GM19324 (cell line): ENCODE results near the gene PRDM10.

Experiments used
- ATAC-seq: cut with Tn5 transposase; IDR thresholded peaks from one replicate; pipeline ENCODE4 v1.9.1; 2021; ENCODE audit warnings: mild to moderate bottlenecking, moderate library complexity; ENCODE audit not compliant: unreplicated experiment, low FRiP score

PRDM10 gene

GRCh38 chr11:129947474-129947873 is 55.2 kb downstream of the PRDM10 start:
- ATAC-seq = no peak

DNA sequence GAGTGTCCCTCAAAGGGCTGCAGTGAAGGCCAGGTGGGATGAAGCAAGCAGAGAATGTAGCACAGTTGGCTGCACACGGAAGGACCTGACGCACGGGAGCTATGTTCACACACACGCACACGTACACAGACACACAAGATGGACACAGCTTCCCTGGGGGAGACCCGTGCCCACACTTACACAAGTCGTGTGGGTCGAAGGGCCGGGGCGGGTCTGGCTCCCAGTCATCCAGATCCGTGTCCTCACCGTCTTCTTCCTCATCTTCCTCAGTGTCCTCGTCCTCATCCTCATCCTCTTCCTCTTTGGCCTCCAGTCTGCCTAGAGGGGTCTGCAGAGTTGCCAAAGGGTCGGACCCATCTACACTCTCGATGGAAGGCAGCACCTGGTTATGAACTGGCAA is 55.7 kb downstream of the PRDM10 start:
- ATAC-seq = no peak

GRCh38 chr11:129946256-129946655 is 56.4 kb downstream of the PRDM10 start:
- ATAC-seq = no peak

DNA sequence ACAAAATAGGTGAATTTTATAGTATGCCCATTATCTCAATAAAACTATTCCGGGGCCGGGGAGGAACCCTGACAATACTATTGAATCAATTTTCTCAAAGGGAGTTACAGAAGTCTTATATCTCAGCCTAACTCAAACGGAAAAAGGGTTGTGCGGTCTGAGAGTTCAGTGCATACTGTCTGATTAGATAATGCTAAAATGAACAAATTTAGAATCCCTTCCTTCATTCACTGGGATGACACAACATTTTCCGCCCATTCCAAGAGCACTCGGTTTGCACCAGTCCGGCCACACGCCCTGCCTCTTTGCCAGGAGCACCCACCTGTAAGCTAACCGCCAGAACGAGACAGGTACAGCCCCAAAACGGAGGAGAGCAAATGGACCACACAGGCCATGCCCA is 57.3 kb downstream of the PRDM10 start:
- ATAC-seq = no peak

GRCh38 chr11:129944696-129945095 is 57.9 kb downstream of the PRDM10 start:
- ATAC-seq = no peak

DNA sequence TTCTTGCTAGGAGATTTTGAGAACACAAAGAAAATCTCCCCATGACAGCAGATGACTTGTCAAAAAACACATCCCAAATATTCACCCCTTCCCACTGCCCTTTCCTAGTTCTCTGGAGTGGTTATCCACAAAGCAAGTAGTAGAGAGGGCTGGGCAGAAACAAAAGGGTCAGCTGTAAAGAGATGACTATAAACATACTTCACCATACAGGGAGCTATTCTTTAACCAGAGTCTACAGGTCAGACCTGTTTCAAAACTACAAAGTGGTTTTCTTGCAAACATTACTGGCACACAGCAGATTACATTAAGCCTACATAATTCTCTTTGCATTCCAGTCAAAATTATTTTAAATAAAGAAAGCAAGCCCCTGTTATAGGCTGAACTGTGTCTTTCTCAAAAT is 59.6 kb downstream of the PRDM10 start:
- no peak for ATAC-seq

DNA sequence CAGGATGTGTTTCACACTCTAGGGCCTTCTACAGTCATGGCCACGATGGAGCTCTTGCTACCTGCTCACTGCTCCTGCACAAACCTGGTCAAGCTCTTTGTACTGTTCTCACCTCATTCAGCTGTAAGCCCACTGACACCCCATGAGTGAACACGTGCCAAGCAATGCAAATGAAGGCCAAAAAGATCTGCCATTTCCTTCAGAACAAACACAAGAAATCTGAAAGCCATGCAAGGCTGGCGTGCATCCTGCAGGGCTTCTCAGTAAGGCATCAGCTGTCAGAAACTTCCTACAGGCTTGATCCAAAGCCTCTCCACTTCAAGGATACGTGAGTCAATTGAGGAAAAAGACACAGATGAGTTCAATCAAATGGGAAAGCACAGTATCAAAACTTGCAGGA is 63.1 kb downstream of the PRDM10 start:
- no peak for ATAC-seq

DNA sequence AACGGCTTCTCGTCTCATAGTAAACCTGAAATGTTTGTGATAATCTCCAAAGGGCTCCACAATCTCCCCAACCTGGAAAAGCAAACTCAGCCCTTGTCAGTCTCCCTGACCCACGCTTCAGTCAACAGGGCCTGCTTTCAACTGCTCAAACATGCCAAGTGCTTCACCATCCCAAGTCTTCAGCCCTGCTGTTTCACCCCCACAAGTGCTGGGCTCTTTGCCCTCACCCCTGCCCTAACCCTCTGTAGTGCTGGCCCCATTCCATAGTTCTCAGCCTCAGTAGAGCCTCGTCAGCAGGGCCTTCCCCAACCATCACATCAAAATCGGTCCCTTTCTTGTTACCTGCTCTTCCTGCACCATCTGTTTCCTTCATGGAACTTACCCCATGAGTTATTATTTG is 63.9 kb downstream of the PRDM10 start:
- no peak for ATAC-seq

- ATAC-seq = no peak
Observed at GRCh38 chr11:129937592-129938238, 64.9 kb downstream of the PRDM10 start.

GRCh38 chr11:129935723-129936122 is 66.9 kb downstream of the PRDM10 start:
- no peak for ATAC-seq

DNA sequence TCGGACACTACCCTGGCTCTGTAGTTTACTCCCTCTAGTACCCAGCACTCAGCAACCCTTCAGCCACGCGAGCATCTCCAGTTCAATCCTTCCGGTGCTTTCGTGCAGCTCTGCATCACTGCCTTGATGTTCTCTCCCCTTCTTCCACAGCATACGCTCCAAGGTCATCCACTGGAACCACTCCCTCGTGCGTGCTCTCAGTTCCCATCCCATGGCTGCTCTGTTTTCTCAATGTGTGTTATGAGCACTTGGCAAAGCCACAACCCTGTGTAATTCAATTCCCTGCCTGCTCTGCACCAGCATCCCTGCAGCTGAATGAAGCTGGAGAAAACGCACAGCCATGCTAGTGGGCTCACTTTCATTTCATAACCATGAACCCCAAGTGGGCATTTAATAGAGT is 68.7 kb downstream of the PRDM10 start:
- ATAC-seq = no peak

GRCh38 chr11:129933262-129933661 is 69.4 kb downstream of the PRDM10 start:
- ATAC-seq = no peak

DNA sequence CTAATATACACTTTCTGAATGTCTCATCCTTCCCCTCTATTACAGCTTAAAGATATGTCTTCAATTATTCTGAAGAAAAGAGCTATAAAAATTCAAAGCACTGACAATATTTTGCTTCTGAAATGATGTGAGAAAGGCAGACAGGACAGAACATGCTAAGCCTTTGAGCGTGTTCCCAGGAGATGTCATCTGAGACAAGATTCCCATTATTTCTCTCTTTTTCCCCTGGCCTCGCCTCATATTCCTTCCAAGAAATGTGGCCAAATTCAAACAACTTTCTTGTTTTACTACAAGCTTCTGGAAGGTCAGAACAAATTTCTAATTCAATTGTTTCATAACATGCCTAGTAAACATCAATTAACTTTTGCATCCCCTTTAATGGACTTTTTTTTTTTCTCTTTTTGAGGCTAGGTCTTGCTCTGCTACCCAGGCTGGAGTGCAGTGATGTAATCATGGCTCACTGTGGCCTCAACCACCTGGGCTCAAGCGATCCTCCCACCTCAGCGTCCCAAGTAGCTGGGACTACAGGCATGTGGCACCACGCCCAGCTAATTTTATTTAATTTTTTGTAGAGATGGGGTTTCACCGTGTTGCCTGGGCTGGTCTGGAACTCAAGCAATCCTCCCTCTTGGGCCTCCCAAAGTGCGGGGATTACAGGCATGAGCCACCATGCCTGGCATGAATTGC is 70.1 kb downstream of the PRDM10 start:
- ATAC-seq = no peak

DNA sequence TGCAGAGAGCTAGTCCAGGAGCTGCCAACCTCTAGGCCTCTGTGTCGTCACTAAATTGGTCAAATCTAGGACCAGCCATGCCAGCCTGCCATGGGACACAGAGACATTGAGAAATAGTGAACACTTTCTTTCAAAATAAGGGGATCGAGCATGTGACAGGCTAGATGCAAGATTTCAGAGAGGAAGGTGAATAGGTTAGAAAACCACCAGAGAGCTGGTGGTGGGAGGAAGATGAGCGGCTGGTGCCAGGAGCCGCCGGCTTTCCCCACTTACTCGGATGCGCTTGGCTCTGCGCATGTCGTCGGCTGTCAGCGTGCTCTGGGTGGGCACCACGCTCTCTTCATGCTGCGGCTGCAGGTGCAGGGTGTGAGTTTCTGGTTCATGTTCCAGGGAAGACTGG is 71.9 kb downstream of the PRDM10 start:
- no peak for ATAC-seq

DNA sequence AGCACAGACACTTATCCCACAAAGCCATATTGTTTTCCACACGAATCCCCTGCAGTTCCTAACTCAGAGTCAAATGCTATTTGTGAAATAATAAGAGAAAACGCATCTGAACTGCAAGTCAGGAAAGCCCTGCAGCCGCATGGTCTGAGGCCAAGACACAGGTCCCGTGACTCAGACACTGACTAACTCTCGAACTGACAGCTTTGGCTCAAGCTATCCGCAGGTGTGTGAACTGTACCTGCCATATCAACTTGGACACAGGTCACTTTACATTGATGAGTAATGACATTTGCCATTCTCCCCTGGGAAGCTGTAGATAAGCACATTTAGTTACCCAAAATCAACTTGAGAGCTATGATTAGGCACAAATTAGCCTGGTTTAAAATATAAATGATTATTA is 72.3 kb downstream of the PRDM10 start:
- ATAC-seq = no peak

- no peak for ATAC-seq
Observed at GRCh38 chr11:129929721-129930120, 72.9 kb downstream of the PRDM10 start.

DNA sequence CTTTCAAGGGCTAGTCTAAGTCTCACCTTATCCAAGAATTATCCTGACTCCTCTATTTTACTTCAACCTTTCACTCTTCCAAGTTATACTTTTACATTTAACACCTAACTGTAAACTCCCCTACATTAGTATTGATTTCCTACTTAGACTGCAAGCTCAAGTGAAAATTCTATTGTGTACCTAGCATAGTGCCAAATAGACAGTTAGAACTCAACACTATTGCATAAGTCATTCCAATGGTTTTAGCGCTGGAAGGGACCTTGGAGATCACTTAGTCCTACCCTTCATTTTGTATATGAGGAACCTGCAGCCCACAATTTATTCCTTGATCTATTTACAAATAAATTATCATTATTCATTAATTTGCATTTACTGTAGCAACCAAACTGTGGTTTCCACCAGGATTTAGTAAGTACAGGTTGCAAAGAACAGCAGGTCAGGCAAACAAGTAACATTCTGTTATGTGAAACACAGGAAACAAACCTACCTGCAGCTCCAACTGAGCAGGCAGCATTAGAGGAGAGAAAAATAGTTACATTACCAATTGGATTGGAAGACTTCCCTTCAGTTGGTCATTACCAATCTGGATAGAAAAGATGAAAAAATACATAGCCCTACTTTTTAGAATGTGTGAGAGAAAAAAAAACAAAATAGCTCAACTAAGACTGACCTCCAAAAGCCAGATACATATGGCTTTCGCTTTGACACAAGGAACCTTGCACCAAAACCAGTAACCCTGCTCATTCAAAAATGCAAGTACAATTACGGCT is 73.5 kb downstream of the PRDM10 start:
- ATAC-seq = no peak

GRCh38 chr11:129922674-129923073 is 80.0 kb downstream of the PRDM10 start:
- ATAC-seq = no peak

DNA sequence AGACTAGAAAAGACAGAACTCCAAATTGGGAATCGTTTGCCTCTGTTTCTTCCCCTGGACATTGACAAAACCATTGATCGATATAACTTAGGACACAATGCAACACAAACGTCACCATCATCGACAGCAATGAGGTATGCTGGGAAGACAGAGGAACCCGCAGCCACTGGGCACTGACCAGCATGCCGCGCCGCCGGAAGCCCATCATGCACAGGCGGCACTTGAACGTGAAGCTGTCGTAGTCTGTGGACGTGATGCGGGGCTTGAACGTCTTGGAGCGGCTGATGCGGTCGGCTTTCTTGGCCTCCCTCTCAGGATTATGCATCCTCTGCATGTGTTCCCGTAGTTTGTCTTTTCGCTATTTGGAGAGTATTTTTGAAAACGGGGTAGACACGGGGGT is 84.3 kb downstream of the PRDM10 start:
- ATAC-seq = no peak

DNA sequence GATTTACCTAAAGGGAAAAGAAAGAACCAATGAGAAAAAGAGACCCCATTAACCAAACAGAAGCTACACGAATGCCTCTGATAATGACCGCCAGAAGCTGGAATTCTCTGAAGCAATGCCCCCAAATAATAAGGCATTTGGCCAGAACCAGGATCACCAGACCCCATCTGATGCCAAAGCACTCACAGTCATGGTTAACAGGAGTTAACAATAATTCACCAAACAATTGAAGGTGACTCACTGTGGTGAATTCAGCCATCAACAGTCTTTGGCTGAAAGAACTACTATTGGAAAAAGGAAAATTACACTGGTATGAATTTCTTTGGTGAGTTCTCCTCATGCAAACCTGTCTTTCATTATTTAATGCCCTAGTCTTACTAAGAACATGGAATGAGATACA is 85.4 kb downstream of the PRDM10 start:
- no peak for ATAC-seq

- no peak for ATAC-seq
Observed at GRCh38 chr11:129911298-129911697, 91.3 kb downstream of the PRDM10 start.

DNA sequence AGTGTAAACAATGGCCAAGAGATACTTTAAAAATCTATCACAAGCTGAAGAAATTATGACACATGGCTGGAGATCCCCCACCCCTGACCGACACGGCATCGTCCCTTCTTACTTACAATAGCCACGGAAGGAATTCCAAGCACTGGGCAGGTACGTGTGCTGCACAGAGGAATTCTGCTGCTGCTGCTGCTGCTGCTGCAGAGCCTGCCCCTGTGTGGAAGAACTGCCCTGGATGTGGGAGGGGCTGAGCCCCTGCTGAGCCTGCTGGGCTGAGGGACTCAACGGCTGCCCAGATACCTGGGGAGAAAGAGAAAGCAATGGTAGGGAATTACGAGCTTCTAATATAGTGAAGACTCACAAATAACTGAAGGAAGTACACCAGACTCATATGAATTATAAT is 92.3 kb downstream of the PRDM10 start:
- ATAC-seq = no peak
